HG03432 (cell line): ENCODE measurements around the gene DBNDD1.

Experiments used
- ATAC-seq: cut with Tn5 transposase; IDR thresholded peaks from one replicate; pipeline ENCODE4 v1.9.1; 2021; ENCODE audit warnings: mild to moderate bottlenecking, moderate library complexity; ENCODE audit not compliant: unreplicated experiment

The DBNDD1 gene

DNA sequence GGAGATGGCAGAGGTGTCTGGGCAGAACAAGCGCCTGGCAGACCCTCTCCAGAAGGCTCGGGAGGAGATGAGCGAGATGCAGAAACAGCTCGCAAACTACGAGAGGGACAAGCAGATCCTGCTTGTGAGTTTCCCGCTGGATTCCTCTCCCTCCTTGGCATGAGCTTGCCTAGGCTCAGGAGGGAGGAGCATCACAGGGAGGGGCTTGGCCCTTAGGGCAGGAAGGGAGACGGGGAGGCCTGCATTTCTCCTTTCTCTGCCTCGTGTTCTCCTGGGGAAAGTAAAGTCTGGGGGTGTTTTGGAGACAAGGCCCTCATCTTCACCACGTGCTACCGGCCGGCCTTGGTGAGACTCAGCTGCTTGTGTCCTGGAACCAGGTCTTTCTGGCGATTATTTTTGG, 18.0 kb upstream of the DBNDD1 start:
- ATAC-seq: no peak

- no peak for ATAC-seq
Measured at GRCh38 chr16:90035902-90036301, 16.6 kb upstream of the DBNDD1 start.

DNA sequence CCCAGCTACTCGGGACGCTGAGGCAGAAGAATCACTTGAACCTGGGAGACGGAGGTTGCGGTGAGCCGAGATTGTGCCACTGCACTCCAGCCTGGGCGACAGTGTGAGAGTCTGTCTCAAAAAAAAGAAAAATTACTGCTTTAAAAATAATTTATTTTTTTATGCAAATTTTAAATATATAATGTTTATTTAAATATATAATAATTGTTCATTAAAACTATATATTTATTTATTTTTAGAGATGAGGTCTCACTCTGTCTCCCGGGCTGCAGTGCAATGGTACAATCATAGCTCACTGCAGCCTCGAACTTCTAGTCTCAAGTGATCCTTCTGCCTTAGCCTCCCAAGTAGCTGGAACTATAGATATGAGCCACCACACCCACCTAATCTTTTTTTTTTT, 15.2 kb upstream of the DBNDD1 start:
- ATAC-seq: no peak

DNA sequence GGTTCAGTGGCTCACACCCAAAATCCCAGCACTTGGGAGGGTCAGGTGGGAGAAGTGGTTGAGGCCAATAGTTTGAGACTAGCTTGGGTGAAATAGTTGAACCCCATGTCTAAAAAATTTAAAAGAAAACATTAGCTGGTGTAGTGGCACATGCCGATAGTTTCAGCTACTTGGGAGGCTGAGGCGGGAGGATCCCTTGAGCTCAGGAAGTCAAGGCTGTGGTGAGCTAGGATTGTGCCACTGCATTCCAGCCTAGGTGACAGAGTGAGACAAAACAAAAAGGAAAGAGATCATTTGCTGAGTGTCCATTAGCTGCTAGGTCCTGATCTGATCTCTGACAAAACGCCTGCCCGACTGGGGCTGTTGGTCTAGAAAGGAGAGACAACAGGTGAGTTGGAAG, 14.1 kb upstream of the DBNDD1 start:
- no peak for ATAC-seq

DNA sequence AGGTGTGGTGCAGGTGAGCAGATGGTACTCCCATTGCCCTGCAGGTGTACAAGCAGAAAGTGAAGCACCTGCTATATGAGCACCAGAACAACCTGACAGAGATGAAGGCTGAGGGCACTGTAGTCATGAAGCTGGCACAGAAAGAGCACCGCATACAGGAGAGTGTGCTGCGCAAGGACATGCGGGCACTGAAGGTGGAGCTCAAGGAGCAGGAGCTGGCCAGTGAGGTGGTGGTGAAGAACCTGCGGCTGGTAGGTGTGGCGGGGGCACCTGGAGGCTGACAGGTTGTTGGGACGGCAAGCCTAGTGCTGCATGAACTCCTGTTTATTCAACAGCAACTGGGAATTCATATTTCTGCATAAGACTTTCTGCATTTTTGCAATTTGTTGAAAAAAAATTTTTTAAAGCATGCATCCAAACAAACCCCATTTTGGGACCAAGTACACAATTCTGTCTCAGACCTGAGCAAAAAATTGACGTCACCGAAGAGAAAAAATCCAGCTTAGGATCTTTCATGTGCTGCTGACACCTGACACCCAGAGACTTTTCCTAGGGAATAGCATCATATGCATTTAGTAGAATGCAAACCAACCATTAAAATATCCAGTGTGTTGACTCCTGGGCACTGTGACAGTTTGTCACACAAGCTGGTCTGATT, 13.5 kb upstream of the DBNDD1 start:
- no peak for ATAC-seq

- no peak for ATAC-seq
Measured at GRCh38 chr16:90031931-90032673, 12.8 kb upstream of the DBNDD1 start.

- no peak for ATAC-seq
Measured at GRCh38 chr16:90031186-90031930, 12.1 kb upstream of the DBNDD1 start.

DNA sequence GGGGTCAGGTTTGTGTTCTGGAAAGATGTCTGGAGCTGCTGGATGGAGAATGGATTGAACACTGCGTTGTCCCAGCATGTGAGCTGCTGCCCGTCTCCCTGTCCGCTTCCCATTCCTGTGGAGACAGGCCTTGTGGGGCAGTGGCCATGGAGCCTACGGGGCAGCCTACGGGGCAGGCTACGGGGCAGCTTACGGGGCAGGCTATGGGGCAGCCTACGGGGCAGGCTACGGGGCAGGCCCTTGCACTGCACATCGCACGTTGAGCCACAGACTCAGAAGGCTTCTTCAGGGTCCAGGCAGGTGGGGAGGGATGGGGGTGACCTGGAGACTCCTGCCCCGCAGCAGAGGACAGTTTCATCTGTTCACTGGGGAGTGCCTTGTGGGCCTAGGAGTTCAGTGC, 9.7 kb upstream of the DBNDD1 start:
- no peak for ATAC-seq

GRCh38 chr16:90027611-90028010, 8.4 kb upstream of the DBNDD1 start:
- no peak for ATAC-seq

DNA sequence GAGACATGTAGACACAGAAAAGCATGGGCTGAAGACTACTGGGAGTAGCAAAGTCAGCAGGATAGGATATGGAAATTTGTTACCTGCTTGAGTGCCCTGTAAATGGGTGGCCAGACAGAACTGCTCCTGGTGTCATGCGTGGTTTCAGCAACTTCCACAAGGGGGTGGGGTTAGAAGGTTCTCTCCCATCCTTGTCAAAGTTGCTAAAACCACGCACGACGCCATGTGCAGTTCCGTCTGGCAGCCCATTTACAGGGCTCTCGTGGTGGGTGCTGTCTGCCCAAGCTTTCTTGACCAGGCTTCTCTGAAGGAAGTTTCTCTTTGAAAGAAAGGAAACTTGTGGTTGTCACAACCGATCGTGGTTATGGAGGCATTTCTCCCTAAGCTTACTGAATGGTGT, 6.9 kb upstream of the DBNDD1 start:
- ATAC-seq: no peak

GRCh38 chr16:90023078-90023447, 3.8 kb upstream of the DBNDD1 start:
- ATAC-seq: no peak

DNA sequence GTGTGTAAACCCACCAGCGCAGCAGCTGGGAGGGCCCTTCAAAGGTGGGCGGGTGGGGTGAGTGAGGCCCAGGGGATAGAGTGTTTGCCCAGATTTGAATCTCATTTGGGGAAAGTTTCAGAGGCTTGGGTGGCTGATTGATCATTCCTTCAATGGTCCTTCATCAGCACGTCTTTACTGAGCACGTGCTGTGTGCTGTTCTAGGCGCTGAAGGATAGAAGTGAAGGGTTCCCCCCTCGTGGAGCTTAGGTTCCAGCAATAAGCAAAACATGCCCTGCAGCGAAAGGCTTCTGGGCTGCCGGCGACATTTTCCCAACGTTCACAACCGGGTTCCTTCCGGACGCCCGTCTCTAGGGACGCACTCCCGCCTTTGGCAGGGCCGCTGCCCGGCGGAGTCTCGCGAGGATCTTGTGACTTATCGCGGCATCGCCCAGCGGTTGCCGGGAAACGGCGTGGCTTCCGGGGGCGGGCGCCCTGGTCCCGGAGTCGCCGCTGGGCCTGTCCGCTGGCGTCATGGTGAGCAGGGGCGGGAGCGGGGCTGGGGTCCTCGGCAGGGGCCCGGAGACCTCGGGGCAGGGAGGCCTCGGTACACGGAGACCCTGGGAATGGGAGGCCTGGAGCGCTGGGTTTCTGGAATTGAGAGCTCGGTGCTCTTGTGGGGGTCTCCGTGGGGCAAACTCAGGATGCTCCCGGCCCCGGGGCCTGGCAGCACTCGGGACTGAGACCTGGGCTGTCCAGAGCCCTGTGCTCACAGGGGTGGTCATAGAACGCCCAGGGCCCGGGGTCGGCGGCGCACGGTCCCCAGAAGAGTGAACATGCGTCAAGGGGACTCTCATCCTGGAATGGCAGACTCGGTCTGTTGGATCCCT, 3.2 kb upstream of the DBNDD1 start:
- peak; percentile 73 for ATAC-seq

GRCh38 chr16:90020838-90021382, 1.7 kb upstream of the DBNDD1 start:
- ATAC-seq: no peak

GRCh38 chr16:90020260-90020837, 1.1 kb upstream of the DBNDD1 start:
- ATAC-seq: no peak

GRCh38 chr16:90019543-90020259, 445 bp upstream of the DBNDD1 start:
- ATAC-seq: no peak

DNA sequence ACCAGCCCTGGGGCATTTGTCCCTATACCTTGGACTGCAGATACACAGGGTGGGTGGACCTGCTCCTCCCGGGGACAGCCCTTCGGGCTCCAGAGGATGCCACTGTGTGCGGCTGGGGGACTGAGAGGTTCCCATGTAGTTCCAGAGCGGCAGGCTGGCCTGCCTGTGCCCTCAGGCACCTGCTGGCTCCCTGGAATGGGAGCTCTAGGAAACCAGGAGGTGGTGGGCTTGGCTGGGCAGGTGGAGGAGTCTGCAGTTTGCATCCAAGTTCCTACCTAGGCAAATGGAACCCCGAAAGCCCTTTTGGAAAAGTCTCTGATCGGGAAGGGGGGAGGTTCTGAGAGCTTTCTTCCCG, 982 bp downstream of the DBNDD1 start:
- ATAC-seq: no peak

- no peak for ATAC-seq
Measured at GRCh38 chr16:90016339-90016950, 2.8 kb downstream of the DBNDD1 start.

- no peak for ATAC-seq
Measured at GRCh38 chr16:90015586-90016338, 3.5 kb downstream of the DBNDD1 start.
